Inflammatory macrophage (primary cell): ENCODE measurements around the gene NEMP2.

Source experiments
- DNase-seq, 2 donors: peaks; one replicate each; pipeline ENCODE4 v3.0.0-alpha.2; 2020 to 2022

The NEMP2 gene

GRCh38 chr2:190554357-190555006, 20.0 kb upstream of the NEMP2 start:
- no peak for DNase-seq

- no peak for DNase-seq
Observed at GRCh38 chr2:190553254-190553653, 18.7 kb upstream of the NEMP2 start.

- peak; percentile 83 to 87 for DNase-seq
Observed at GRCh38 chr2:190551928-190552327, 17.4 kb upstream of the NEMP2 start.

GRCh38 chr2:190550137-190550536, 15.6 kb upstream of the NEMP2 start:
- no peak for DNase-seq

- DNase-seq, result no peak
Observed at GRCh38 chr2:190547886-190548285, 13.4 kb upstream of the NEMP2 start.

GRCh38 chr2:190546734-190547133, 12.2 kb upstream of the NEMP2 start:
- DNase-seq, result no peak

- DNase-seq, result no peak
Observed at GRCh38 chr2:190545555-190546385, 11.2 kb upstream of the NEMP2 start.

GRCh38 chr2:190545093-190545492, 10.6 kb upstream of the NEMP2 start:
- DNase-seq, result no peak

- no peak for DNase-seq
Observed at GRCh38 chr2:190540048-190540447, 5.5 kb upstream of the NEMP2 start.

GRCh38 chr2:190538201-190538600, 3.7 kb upstream of the NEMP2 start:
- no peak for DNase-seq

GRCh38 chr2:190537765-190538164, 3.2 kb upstream of the NEMP2 start:
- DNase-seq, result no peak

GRCh38 chr2:190535586-190535985, 1.1 kb upstream of the NEMP2 start:
- DNase-seq, result no peak

- DNase-seq, result no peak
Observed at GRCh38 chr2:190535121-190535439, 558 bp upstream of the NEMP2 start.

GRCh38 chr2:190533968-190534309, 583 bp downstream of the NEMP2 start:
- DNase-seq, result no peak

GRCh38 chr2:190533175-190533967, 1.2 kb downstream of the NEMP2 start:
- DNase-seq, result peak in 1 of 2 donors; percentile 5

GRCh38 chr2:190532581-190532980, 1.9 kb downstream of the NEMP2 start:
- no peak for DNase-seq

- no peak for DNase-seq
Observed at GRCh38 chr2:190530248-190530900, 4.1 kb downstream of the NEMP2 start.

- peak; percentile 18 to 35 for DNase-seq
Observed at GRCh38 chr2:190529486-190530247, 4.9 kb downstream of the NEMP2 start.

GRCh38 chr2:190528521-190529001, 6.0 kb downstream of the NEMP2 start:
- peak; percentile 56 for DNase-seq

GRCh38 chr2:190527918-190528317, 6.6 kb downstream of the NEMP2 start:
- no peak for DNase-seq

- no peak for DNase-seq
Observed at GRCh38 chr2:190527214-190527613, 7.3 kb downstream of the NEMP2 start.

GRCh38 chr2:190526105-190526750, 8.3 kb downstream of the NEMP2 start:
- DNase-seq, result peak; percentile 56 to 82
